CD4-positive, alpha-beta T cell treated with Interleukin-17A for 4 hours (primary cell): ENCODE results near the gene SAMD10.
"Not testable (repeated sequence)": the region's sequence is repeated elsewhere in the genome, so short reads cannot be mapped to it uniquely, and the experiment has no call there.

Experiments
- DNase-seq: peaks from one replicate; pipeline ENCODE4 v3.0.0-alpha.2; 2020; ENCODE audit warnings: mixed read lengths

Gene SAMD10

GRCh38 chr20:63979557-63980316 is at the start of gene SAMD10:
Gene SAMD10 (minus strand): TSS chr20:63979642. CDS start chr20:63979467, 175 bp downstream.
- DNase-seq, result peak; percentile 72

GRCh38 chr20:64027981-64028685 is 48.7 kb upstream of the SAMD10 start:
- no peak for DNase-seq

GRCh38 chr20:64025826-64026412 is 46.5 kb upstream of the SAMD10 start:
- no peak for DNase-seq

GRCh38 chr20:64025101-64025825 is 45.8 kb upstream of the SAMD10 start:
- DNase-seq, result no peak

- DNase-seq, result no peak
Measured at GRCh38 chr20:64024141-64024990, 44.9 kb upstream of the SAMD10 start.

GRCh38 chr20:64023361-64024140 is 44.1 kb upstream of the SAMD10 start:
- no peak for DNase-seq

- no peak for DNase-seq
Measured at GRCh38 chr20:64022671-64023360, 43.4 kb upstream of the SAMD10 start.

- no peak for DNase-seq
Measured at GRCh38 chr20:64021124-64021975, 41.9 kb upstream of the SAMD10 start.

- DNase-seq, result no peak
Measured at GRCh38 chr20:64015635-64016034, 36.2 kb upstream of the SAMD10 start.

- DNase-seq, result not testable (repeated sequence)
Measured at GRCh38 chr20:64012385-64013154, 33.1 kb upstream of the SAMD10 start.

- no peak for DNase-seq
Measured at GRCh38 chr20:64011366-64011779, 31.9 kb upstream of the SAMD10 start.

- no peak for DNase-seq
Measured at GRCh38 chr20:64010711-64011237, 31.3 kb upstream of the SAMD10 start.

GRCh38 chr20:64009811-64010387 is 30.5 kb upstream of the SAMD10 start:
- no peak for DNase-seq

GRCh38 chr20:64006902-64007301 is 27.5 kb upstream of the SAMD10 start:
- DNase-seq, result no peak

- no peak for DNase-seq
Measured at GRCh38 chr20:64006490-64006889, 27.0 kb upstream of the SAMD10 start.

GRCh38 chr20:64005394-64005793 is 26.0 kb upstream of the SAMD10 start:
- no peak for DNase-seq

- DNase-seq, result no peak
Measured at GRCh38 chr20:64003960-64004725, 24.7 kb upstream of the SAMD10 start.
